OCI-LY7 (cell line): ENCODE data around the gene ASB13. TPM values are rescaled to one million over a fixed set of nuclear protein-coding genes. Genes with fewer than 3 reads are reported as not detected.
A peak's percentile ranks its signal among the peaks of the same experiment; 100 is the strongest.

ENCODE experiments used
- BruUV-seq: library from RNA; stranded (reverse); fragments of 400-500 nt; replicated peaks from 2 replicates; lab custom pipeline; 2021; lab: Mats Ljungman, UMichigan
- CTCF ChIA-PET: fragments of 300-600 bp; sonication (Branson Sonifier 250); formaldehyde crosslinking; loops from one replicate; lab custom pipeline; 2022; ENCODE audit warnings: antibody characterized with exemption; ENCODE audit not compliant: unreplicated experiment; lab: Charles Lee
- POLR2A ChIA-PET: fragments of 300-600 bp; sonication (Branson Sonifier 250); formaldehyde crosslinking; loops from one replicate; lab custom pipeline; 2022; ENCODE audit warnings: antibody characterized with exemption; lab: Charles Lee
- DNase-seq: peaks from one replicate; pipeline ENCODE4 v3.0.0-alpha.2; 2015; ENCODE audit warnings: low spot score
- H2AFZ ChIP-seq: fragments of 200-600 bp; sonication (generic), shearing (Covaris generic); 2 replicates; pipeline ENCODE4 v1.6.1; 2014; ENCODE audit warnings: mild to moderate bottlenecking, antibody characterized with exemption, low read length, moderate library complexity
- H3K27ac ChIP-seq: fragments of 200-600 bp; sonication (generic); 2 replicates; pipeline ENCODE4 v1.5.1; 2014; ENCODE audit warnings: mixed run types, low read depth, mild to moderate bottlenecking, moderate library complexity, low read length, inconsistent platforms; ENCODE audit not compliant: poor library complexity, severe bottlenecking
- H3K36me3 ChIP-seq: fragments of 200-600 bp; sonication (generic); 2 replicates; pipeline ENCODE4 v1.6.1; 2014; ENCODE audit warnings: mild to moderate bottlenecking, antibody characterized with exemption, low read length, moderate library complexity, mixed read lengths; ENCODE audit not compliant: insufficient read depth
- H3K4me1 ChIP-seq: fragments of 200-600 bp; sonication (generic); 2 replicates; pipeline ENCODE4 v1.5.1; 2014; ENCODE audit warnings: mild to moderate bottlenecking, low read length; ENCODE audit not compliant: insufficient read depth, poor library complexity, severe bottlenecking
- H3K4me2 ChIP-seq: fragments of 200-600 bp; sonication (generic); 2 replicates; pipeline ENCODE4 v1.6.1; 2014; ENCODE audit warnings: mild to moderate bottlenecking, low read length
- H3K4me3 ChIP-seq: fragments of 200-600 bp; sonication (generic); 2 replicates; pipeline ENCODE4 v1.5.1; 2014; ENCODE audit warnings: mild to moderate bottlenecking, low read depth, low read length; ENCODE audit not compliant: poor library complexity, severe bottlenecking
- H3K79me2 ChIP-seq: fragments of 200-600 bp; sonication (generic); 2 replicates; pipeline ENCODE4 v1.6.1; 2016; ENCODE audit warnings: low read depth, mild to moderate bottlenecking, low read length, moderate library complexity, mixed read lengths; ENCODE audit not compliant: insufficient read depth
- H3K9me2 ChIP-seq: fragments of 200-600 bp; sonication (generic); 2 replicates; pipeline ENCODE4 v1.6.1; 2016; ENCODE audit warnings: mild to moderate bottlenecking, low read length, mixed read lengths; ENCODE audit not compliant: insufficient read depth
- H3K9me3 ChIP-seq: fragments of 200-600 bp; sonication (generic); 2 replicates; pipeline ENCODE4 v1.6.1; 2014; ENCODE audit warnings: mild to moderate bottlenecking, mixed run types, low read length, mixed read lengths
- H4K20me1 ChIP-seq: fragments of 200-600 bp; sonication (generic); 2 replicates; pipeline ENCODE4 v1.6.1; 2014; ENCODE audit warnings: mild to moderate bottlenecking, antibody characterized with exemption, low read length, moderate library complexity, mixed read lengths; ENCODE audit not compliant: insufficient read depth
- CTCF ChIP-seq: fragments of 200-600 bp; sonication (generic); conservative IDR thresholded peaks from 2 replicates; pipeline ENCODE4 v1.5.1; 2014; ENCODE audit warnings: mild to moderate bottlenecking, antibody characterized with exemption, low read length, moderate library complexity, mixed read lengths
- EZH2phosphoT487 ChIP-seq: fragments of 200-600 bp; sonication (generic); IDR thresholded peaks from 2 replicates; pipeline ENCODE4 v1.6.1; 2018; ENCODE audit warnings: low read depth, borderline replicate concordance, mild to moderate bottlenecking, mixed run types, antibody characterized with exemption, low read length, moderate library complexity, mixed read lengths
- intact Hi-C: fragments of 100-400 bp; cut with micrococcal nuclease; formaldehyde crosslinking; loops from one replicate; pipeline ENCODE4 v1.10.0; 2022; ENCODE audit not compliant: unreplicated experiment
- total RNA-seq, 2 experiments: library from RNA; depleted of rRNA in 1 of 2; stranded (reverse); fragments of >200 nt in 1 of 2; shearing (Covaris generic) in 1 of 2; gene quantifications; 2 replicates each; pipeline ENCODE4 v1.2.3, GENCODE V29; 2014 to 2022

ASB13 gene
- total RNA-seq, 2 experiments from 2014 or later, result 25.6 to 108 TPM

- ChIA-PET CTCF (no interaction called here), POLR2A (interaction anchor here (0.7 to 3.8 kb wide), 7 partner anchors 10 to 95 kb away, joined by 3 to 45 read pairs (median 7); partner anchors contain the start of gene ASB13)
- no TSS peak for BruUV-seq
- peak overlapping the region; percentile 62 for H3K4me3 ChIP-seq
- DNase-seq, result peak; percentile 73
- H3K79me2 ChIP-seq, result peaks cover 28% of the 10 kb centered on the region; the same call in 1 of the 2 replicates
- no peaks in the 10 kb centered on the region for H4K20me1 ChIP-seq
- peak overlapping the region; percentile 100 for H3K27ac ChIP-seq
- no peaks in the 10 kb centered on the region for H3K9me2 ChIP-seq
- TF ChIP-seq EZH2phosphoT487 (no peak), CTCF (no peak)
- H3K4me1 ChIP-seq, result peaks cover 72% of the 10 kb centered on the region
- peaks cover 13% of the 10 kb centered on the region for H3K36me3 ChIP-seq
- H2AFZ ChIP-seq, result peak overlapping the region; percentile 42; the same call in 1 of the 2 replicates
- peak overlapping the region; percentile 93 for H3K4me2 ChIP-seq
- H3K9me3 ChIP-seq, result no peaks in the 10 kb centered on the region
- intact Hi-C loops, result loop anchor here (10.0 kb wide), 1 partner anchor 691 kb away; no protein-coding TSS in a partner anchor
Measured at GRCh38 chr10:5654218-5654755, 12.1 kb downstream of the ASB13 start.

GRCh38 chr10:5652746-5653145, 13.6 kb downstream of the ASB13 start:
- no TSS peak for BruUV-seq
- ChIA-PET CTCF (no interaction called here), POLR2A (interaction anchor here (2.2 kb wide), 1 partner anchor 10 kb away, joined by 7 read pairs; no protein-coding TSS in a partner anchor)
- Histone ChIP-seq H2AFZ (no peak overlapping the region), H3K9me3 (no peaks in the 10 kb centered on the region), H4K20me1 (no peaks in the 10 kb centered on the region), H3K79me2 (peaks cover 20% of the 10 kb centered on the region; the same call in 1 of the 2 replicates), H3K4me3 (no peak overlapping the region), H3K4me2 (0 out of 2 replicates have a peak overlapping the region, but pooled peaks have one; percentile 12), H3K27ac (peak overlapping the region; percentile 20), H3K36me3 (peaks cover 29% of the 10 kb centered on the region), H3K4me1 (peaks cover 56% of the 10 kb centered on the region), H3K9me2 (no peaks in the 10 kb centered on the region)
- no peak for DNase-seq
- TF ChIP-seq CTCF (no peak), EZH2phosphoT487 (no peak)
- intact Hi-C loops, result loop anchor here (10.0 kb wide), 1 partner anchor 692 kb away; no protein-coding TSS in a partner anchor

- POLR2A ChIA-PET, result interaction anchor here (0.6 kb wide), 1 partner anchor 258 kb away, joined by 3 read pairs; no protein-coding TSS in a partner anchor
- H3K9me3 ChIP-seq, result no peaks in the 10 kb centered on the region
- H2AFZ ChIP-seq, result no peak overlapping the region
- no peaks in the 10 kb centered on the region for H3K9me2 ChIP-seq
- H3K4me2 ChIP-seq, result no peak overlapping the region
- no peak for DNase-seq
- no peak overlapping the region for H3K4me3 ChIP-seq
- peaks cover 56% of the 10 kb centered on the region for H3K4me1 ChIP-seq
- CTCF ChIA-PET, result no interaction called here
- no TSS peak for BruUV-seq
- intact Hi-C loops, result loop anchor here (10.0 kb wide), 1 partner anchor 693 kb away; no protein-coding TSS in a partner anchor
- no peaks in the 10 kb centered on the region for H4K20me1 ChIP-seq
- no peak for TF ChIP-seq CTCF
- no peak for TF ChIP-seq EZH2phosphoT487
- H3K79me2 ChIP-seq, result peaks cover 20% of the 10 kb centered on the region; the same call in 1 of the 2 replicates
- peaks cover 41% of the 10 kb centered on the region for H3K36me3 ChIP-seq
- no peak overlapping the region for H3K27ac ChIP-seq
Measured at GRCh38 chr10:5651388-5651764, 15.0 kb downstream of the ASB13 start.
